A673 (cell line): Measurements from ENCODE around the gene BSG. TPM values are rescaled to one million over a fixed set of nuclear protein-coding genes. Genes with fewer than 3 reads are reported as not detected.

Source experiments
- Bru-seq: library from RNA; stranded (reverse); fragments of 400-500 nt; gene quantifications from one replicate; lab custom pipeline; 2021; lab: Mats Ljungman, UMichigan
- BruChase-seq, 2 experiments: library from RNA; stranded (reverse); fragments of 400-500 nt; gene quantifications; one replicate each; lab custom pipeline; 2021; lab: Mats Ljungman, UMichigan
- BruUV-seq: library from RNA; stranded (reverse); fragments of 400-500 nt; replicated peaks from 2 replicates; lab custom pipeline; 2021; lab: Mats Ljungman, UMichigan
- CTCF ChIA-PET: fragments of 300-600 bp; sonication (Branson Sonifier 250); formaldehyde crosslinking; loops from one replicate; lab custom pipeline; 2022; ENCODE audit warnings: antibody characterized with exemption; lab: Charles Lee
- POLR2A ChIA-PET: fragments of 300-600 bp; sonication (Branson Sonifier 250); formaldehyde crosslinking; loops from one replicate; lab custom pipeline; 2022; ENCODE audit warnings: antibody characterized with exemption; ENCODE audit not compliant: low non-redundant PET; lab: Charles Lee
- DNase-seq: peaks from one replicate; pipeline ENCODE4 v3.0.0-alpha.2; 2015; ENCODE audit warnings: low spot score
- H3K27ac ChIP-seq: fragments of 200-600 bp; sonication (generic); 2 replicates; pipeline ENCODE4 v1.5.1; 2016; ENCODE audit warnings: mixed run types, low read depth, mild to moderate bottlenecking, mixed read lengths, antibody characterized with exemption, low read length; ENCODE audit not compliant: poor library complexity, severe bottlenecking
- H3K27me3 ChIP-seq: fragments of 200-600 bp; sonication (generic); replicated peaks from 2 replicates; pipeline ENCODE4 v1.6.1; 2017; ENCODE audit warnings: mixed run types, low read depth, mild to moderate bottlenecking, mixed read lengths, antibody characterized with exemption, low read length; ENCODE audit not compliant: insufficient read depth, poor library complexity
- H3K36me3 ChIP-seq: fragments of 200-600 bp; sonication (generic); 2 replicates; pipeline ENCODE4 v1.6.1; 2016; ENCODE audit warnings: mixed run types, mild to moderate bottlenecking, mixed read lengths, antibody characterized with exemption, low read length; ENCODE audit not compliant: insufficient read depth, poor library complexity, severe bottlenecking
- H3K4me1 ChIP-seq: fragments of 200-600 bp; sonication (generic); 2 replicates; pipeline ENCODE4 v1.6.1; 2017; ENCODE audit warnings: mixed run types, mild to moderate bottlenecking, mixed read lengths, antibody characterized with exemption, low read length; ENCODE audit not compliant: insufficient read depth, poor library complexity, severe bottlenecking
- H3K4me3 ChIP-seq: fragments of 200-600 bp; sonication (generic); 2 replicates; pipeline ENCODE4 v1.5.1; 2016; ENCODE audit warnings: low read depth, mixed run types, mild to moderate bottlenecking, mixed read lengths, low read length; ENCODE audit not compliant: poor library complexity, severe bottlenecking
- H3K9me3 ChIP-seq: fragments of 200-600 bp; sonication (generic); 2 replicates; pipeline ENCODE4 v1.6.1; 2016; ENCODE audit warnings: mixed run types, low read depth, mild to moderate bottlenecking, mixed read lengths, antibody characterized with exemption, low read length; ENCODE audit not compliant: poor library complexity, severe bottlenecking
- CTCF ChIP-seq: fragments of 300-800, 200-600 bp; sonication (generic); conservative IDR thresholded peaks from 2 replicates; pipeline ENCODE4 v1.5.1; 2017; ENCODE audit warnings: low read depth, mild to moderate bottlenecking, antibody characterized with exemption, low read length, moderate library complexity, mixed read lengths
- EZH2 ChIP-seq: fragments of 200-600 bp; sonication (generic); IDR thresholded peaks from 2 replicates; pipeline ENCODE4 v1.6.1; 2017; ENCODE audit warnings: borderline replicate concordance, low read depth, mild to moderate bottlenecking, mixed read lengths, antibody characterized with exemption, low read length; ENCODE audit not compliant: poor library complexity, severe bottlenecking
- intact Hi-C: fragments of 100-400 bp; cut with micrococcal nuclease; formaldehyde crosslinking; loops from one replicate; pipeline ENCODE4 v1.10.0; 2022; ENCODE audit not compliant: unreplicated experiment
- long read RNA-seq: library from polyadenylated mRNA; stranded (forward); transcript quantifications from one replicate; pipeline ENCODE4 v2.0.0, GENCODE V29; 2022
- total RNA-seq: library from RNA; stranded (reverse); gene quantifications from 2 replicates; pipeline ENCODE4 v1.2.3, GENCODE V29; 2021

BSG gene
- total RNA-seq (865 TPM in 2 replicates), Bru-seq, nascent RNA (percentile 82 among the genes with signal in this experiment), BruChase-seq, experiment 1, labeled RNA remaining after a 2-hour chase (percentile 90 among the genes with signal in this experiment), BruChase-seq, experiment 2, labeled RNA remaining after a 6-hour chase (percentile 96 among the genes with signal in this experiment)
- long read RNA-seq, partial matches to known transcripts = 177 of 2,884 reads
- long read RNA-seq, other reads (novel, unspliced or antisense) = 2,707 of 2,884 reads

DNA sequence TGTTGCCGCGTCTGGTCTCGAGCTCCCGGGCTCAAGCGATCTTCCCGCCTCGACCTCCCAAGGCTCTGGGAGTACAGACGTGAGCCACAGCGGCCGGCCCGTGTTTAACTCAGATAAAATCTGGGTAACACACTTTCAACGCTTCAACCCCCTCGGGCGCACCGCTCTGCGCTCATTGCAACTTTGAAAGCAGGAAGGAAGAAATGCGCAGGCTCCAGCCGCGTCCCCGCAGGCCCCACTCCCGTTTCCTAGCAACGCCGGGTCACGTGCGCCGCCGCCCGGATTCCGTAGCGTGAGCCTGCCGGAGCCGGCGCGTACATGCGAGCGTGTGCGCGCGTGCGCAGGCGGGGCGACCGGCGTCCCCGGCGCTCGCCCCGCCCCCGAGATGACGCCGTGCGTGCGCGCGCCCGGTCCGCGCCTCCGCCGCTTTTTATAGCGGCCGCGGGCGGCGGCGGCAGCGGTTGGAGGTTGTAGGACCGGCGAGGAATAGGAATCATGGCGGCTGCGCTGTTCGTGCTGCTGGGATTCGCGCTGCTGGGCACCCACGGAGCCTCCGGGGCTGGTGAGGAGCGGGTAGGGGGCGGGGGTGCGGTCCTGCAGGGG, at the start of gene BSG:
Gene BSG, plus strand, starts transcription at position 457 of the 603 bp plus-strand sequence. Its CDS starts 39 bp downstream, at position 496.
- ChIA-PET POLR2A (interaction anchor here (0.5 to 0.9 kb wide), 2 partner anchors 333 to 634 kb away, joined by 3 to 5 read pairs; partner anchors contain the start of gene STK11), CTCF (no interaction called here)
- Histone ChIP-seq H3K4me1 (peaks cover 20% of the 10 kb centered on the region), H3K36me3 (no peaks in the 10 kb centered on the region), H3K9me3 (no peaks in the 10 kb centered on the region), H3K4me3 (peak within 1 kb of the TSS; percentile 99), H3K27ac (peak within 1 kb of the TSS; percentile 97), H3K27me3 (no peaks in the 10 kb centered on the region)
- TF ChIP-seq CTCF (no peak), EZH2 (no peak)
- DNase-seq = peak; percentile 99
- intact Hi-C loops = loop anchor here (5.0 kb wide), 1 partner anchor 40 kb away; the partner anchor contains the start of gene CDC34
- no TSS peak for BruUV-seq

DNA sequence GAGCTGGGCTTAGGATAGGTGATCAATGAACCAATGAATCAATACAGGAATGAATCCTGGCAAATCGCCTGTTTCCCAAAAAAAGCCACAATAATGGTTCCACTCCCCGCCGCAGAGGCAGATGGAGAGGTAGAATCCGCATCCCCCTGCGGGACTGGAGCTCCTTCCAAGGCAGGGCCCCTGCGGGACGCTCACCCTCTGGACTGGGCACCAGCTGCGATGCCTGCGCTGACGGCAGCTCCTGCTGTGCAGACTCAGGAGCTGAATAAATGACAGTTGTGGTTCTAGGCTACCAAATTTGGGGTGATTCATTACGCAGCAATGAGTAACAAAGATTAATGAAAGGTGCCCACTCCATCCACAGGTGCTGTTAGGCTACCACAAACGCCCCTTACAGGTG, 49.7 kb upstream of the BSG start:
- no TSS peak for BruUV-seq
- Histone ChIP-seq H3K27ac (no peak overlapping the region), H3K9me3 (no peaks in the 10 kb centered on the region), H3K4me1 (peaks cover 7% of the 10 kb centered on the region), H3K36me3 (no peaks in the 10 kb centered on the region), H3K27me3 (no peaks in the 10 kb centered on the region), H3K4me3 (no peak overlapping the region)
- intact Hi-C loops = no loop called here
- ChIA-PET CTCF (interaction anchor here (1.6 kb wide), 1 partner anchor 12 kb away, joined by 7 read pairs; no protein-coding TSS in a partner anchor), POLR2A (no interaction called here)
- TF ChIP-seq EZH2 (no peak), CTCF (no peak)
- DNase-seq = no peak

DNA sequence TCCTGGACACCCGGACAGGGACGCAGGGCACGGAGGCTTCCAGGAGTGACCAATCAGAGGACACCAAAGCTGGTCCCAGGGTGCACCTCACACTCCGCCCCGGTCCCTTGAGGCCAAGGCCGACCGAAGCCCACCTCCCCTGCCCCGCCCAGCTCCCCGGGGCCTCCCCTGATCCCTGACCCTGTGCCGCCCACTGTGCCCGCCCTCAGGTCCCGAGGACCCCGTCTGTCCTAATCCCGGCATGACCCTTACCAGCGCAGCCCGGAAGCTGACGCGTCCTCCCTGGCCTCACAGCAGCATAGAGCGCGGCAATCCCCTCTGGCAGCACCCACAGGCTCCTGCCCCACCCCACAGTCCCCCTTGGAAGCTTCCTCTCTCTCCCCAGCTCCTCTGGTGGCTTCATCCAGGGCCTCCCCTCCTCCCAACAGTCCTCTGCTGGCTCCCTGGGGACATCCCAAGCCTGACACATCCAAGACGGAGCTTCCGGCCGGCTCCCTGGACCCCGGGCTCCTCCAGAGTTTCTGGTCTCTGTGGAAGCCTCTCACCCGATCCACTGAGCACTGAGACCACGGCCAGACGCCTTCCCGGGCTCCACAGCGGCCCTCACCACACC, 48.2 kb upstream of the BSG start:
- POLR2A ChIA-PET = no interaction called here
- H3K27ac ChIP-seq = no peak overlapping the region

More for the DNA sequence above, 48.2 kb upstream of the BSG start:
- Histone ChIP-seq H3K9me3 (no peaks in the 10 kb centered on the region), H3K27me3 (no peaks in the 10 kb centered on the region), H3K4me1 (peaks cover 7% of the 10 kb centered on the region), H3K4me3 (no peak overlapping the region), H3K36me3 (no peaks in the 10 kb centered on the region)
- peak; percentile 80 for DNase-seq
- intact Hi-C loops = no loop called here
- TF ChIP-seq EZH2 = no peak
- no TSS peak for BruUV-seq
- CTCF ChIA-PET = interaction anchor here (1.7 kb wide), 1 partner anchor 14 kb away, joined by 5 read pairs; no protein-coding TSS in a partner anchor
